CD14-positive monocyte (primary cell): ENCODE results near the gene DCLK2. TPM values are rescaled to one million over a fixed set of nuclear protein-coding genes. Genes with fewer than 3 reads are reported as not detected.

Source experiments
- DNase-seq, 3 donors: peaks; one replicate each; pipeline ENCODE4 v3.0.0-alpha.2; 2011 to 2022
- H2AFZ ChIP-seq: 2 replicates; pipeline ENCODE4 v1.6.0; 2012; ENCODE audit warnings: mild to moderate bottlenecking, low read depth, low read length, inconsistent platforms; ENCODE audit not compliant: insufficient read depth, poor library complexity, severe bottlenecking
- H3K27ac ChIP-seq, 2 donors: 1 replicate in 1 of 2; 2 replicates in 1 of 2; pipeline ENCODE4 v1.5.1; 2012 to 2013; ENCODE audit warnings: low read length in 2 of 2, control low read depth in 1 of 2, inconsistent platforms in 1 of 2, low read depth in 1 of 2, mild to moderate bottlenecking in 1 of 2
- H3K27me3 ChIP-seq, 2 donors: one replicate each; pipeline versions ENCODE4 v1.6.0 to v1.6.1; 2011 to 2013; ENCODE audit warnings: low read length in 2 of 2; ENCODE audit not compliant: control insufficient read depth in 2 of 2, insufficient read depth in 2 of 2
- H3K36me3 ChIP-seq, 2 donors: replicated peaks in 1 of 2; 1 replicate in 1 of 2; 2 replicates in 1 of 2; pipeline versions ENCODE4 v1.5.1 to v1.6.1; 2012 to 2013; ENCODE audit warnings: low read length in 2 of 2, control low read depth in 1 of 2, inconsistent platforms in 1 of 2, mild to moderate bottlenecking in 1 of 2; ENCODE audit not compliant: insufficient read depth in 2 of 2, control insufficient read depth in 1 of 2
- H3K4me1 ChIP-seq, 2 donors: 1 replicate in 1 of 2; 2 replicates in 1 of 2; pipeline versions ENCODE4 v1.5.1 to v1.6.1; 2012 to 2013; ENCODE audit warnings: low read length in 2 of 2, control low read depth in 1 of 2, inconsistent platforms in 1 of 2, mild to moderate bottlenecking in 1 of 2, moderate library complexity in 1 of 2; ENCODE audit not compliant: insufficient read depth in 2 of 2, control insufficient read depth in 1 of 2
- H3K4me2 ChIP-seq: replicated peaks from 2 replicates; pipeline ENCODE3; 2012; ENCODE audit warnings: low read length, moderate library complexity, mild to moderate bottlenecking; ENCODE audit not compliant: poor library complexity, severe bottlenecking; ENCODE audit errors: extremely low read depth
- H3K4me3 ChIP-seq, 3 experiments: fragments of 200-600 bp in 1 of 3; sonication (generic) in 1 of 3; replicated peaks in 1 of 3; 1 replicate in 2 of 3; 2 replicates in 1 of 3; pipeline ENCODE4 v1.5.1; 2011 to 2013; ENCODE audit warnings: low read length in 3 of 3, mild to moderate bottlenecking in 3 of 3, control low read depth in 2 of 3, low read depth in 2 of 3, inconsistent platforms in 1 of 3, moderate library complexity in 1 of 3
- H3K79me2 ChIP-seq: 2 replicates; pipeline ENCODE4 v1.6.0; 2012; ENCODE audit warnings: mild to moderate bottlenecking, control low read depth, inconsistent platforms, low read length, moderate library complexity; ENCODE audit not compliant: insufficient read depth
- H3K9ac ChIP-seq: 2 replicates; pipeline ENCODE4 v1.6.0; 2017; ENCODE audit warnings: low read length, mild to moderate bottlenecking; ENCODE audit not compliant: insufficient read depth, poor library complexity, severe bottlenecking
- H3K9me3 ChIP-seq, 2 donors: replicated peaks in 1 of 2; 1 replicate in 1 of 2; 2 replicates in 1 of 2; pipeline versions ENCODE4 v1.5.1 to v1.6.1; 2012 to 2013; ENCODE audit warnings: low read length in 2 of 2, control low read depth in 1 of 2; ENCODE audit not compliant: control insufficient read depth in 1 of 2, insufficient read depth in 1 of 2
- H4K20me1 ChIP-seq: 2 replicates; pipeline ENCODE4 v1.6.0; 2012; ENCODE audit warnings: mild to moderate bottlenecking, low read length, control low read depth, moderate library complexity; ENCODE audit not compliant: insufficient read depth
- H3K27ac Mint-ChIP-seq, 7 donors: one replicate each; pipeline ENCODE4 v1.8.0; 2020; ENCODE audit warnings: mild to moderate bottlenecking in 7 of 7, mixed read lengths in 7 of 7, moderate library complexity in 6 of 7, inconsistent platforms in 2 of 7
- H3K27me3 Mint-ChIP-seq, 3 donors: one replicate each; pipeline ENCODE4 v1.8.0; 2021 to 2022; ENCODE audit warnings: low read depth in 3 of 3, mild to moderate bottlenecking in 3 of 3, mixed read lengths in 3 of 3, moderate library complexity in 3 of 3, inconsistent platforms in 1 of 3
- H3K36me3 Mint-ChIP-seq, 2 donors: one replicate each; pipeline ENCODE4 v1.8.0; 2020; ENCODE audit warnings: mixed read lengths in 2 of 2, inconsistent platforms in 1 of 2, mild to moderate bottlenecking in 1 of 2
- H3K4me1 Mint-ChIP-seq: one replicate; pipeline ENCODE4 v1.8.0; 2020; ENCODE audit warnings: mild to moderate bottlenecking, mixed read lengths
- H3K4me3 Mint-ChIP-seq, 2 donors: one replicate each; pipeline ENCODE4 v1.8.0; 2020; ENCODE audit warnings: mild to moderate bottlenecking in 2 of 2, mixed read lengths in 2 of 2, moderate library complexity in 1 of 2
- H3K9me3 Mint-ChIP-seq, 7 donors: one replicate each; pipeline ENCODE4 v1.8.0; 2020 to 2022; ENCODE audit warnings: mixed read lengths in 7 of 7, mild to moderate bottlenecking in 6 of 7, moderate library complexity in 6 of 7, inconsistent platforms in 2 of 7
- CTCF ChIP-seq: fragments of 200-600 bp; IDR thresholded peaks from one replicate; pipeline ENCODE4 v1.8.0; 2022; ENCODE audit warnings: antibody characterized with exemption, mild to moderate bottlenecking
- WGBS: methylation state at CpG from one replicate; pipeline ENCODE4 v1.1.5; 2013; ENCODE audit warnings: missing lambda C conversion rate; ENCODE audit not compliant: insufficient coverage; 5-methylcytosine and 5-hydroxymethylcytosine counted together
- intact Hi-C, 2 donors: fragments of 100-400 bp; cut with micrococcal nuclease; formaldehyde crosslinking; loops; one replicate each; pipeline versions ENCODE4 v1.15.0 to v1.15.1; 2023
- polyA plus RNA-seq, 3 donors: library from polyadenylated mRNA; depleted of rRNA in 1 of 3; unstranded in 2 of 3; stranded (reverse) in 1 of 3; fragments of 300-500 nt in 2 of 3; fragments of >200 nt in 1 of 3; fragmentation: Illumina TruSeq in 2 of 3; gene quantifications; 1 replicate in 2 of 3; 2 replicates in 1 of 3; pipeline ENCODE4 v1.2.3, GENCODE V29; 2012 to 2021

Gene DCLK2
- polyA plus RNA-seq, 3 donors, result 0.13 TPM; not detected in 2

GRCh38 chr4:150167054-150167453, 88.8 kb downstream of the DCLK2 start:
- Histone ChIP-seq H3K9ac (no peak overlapping the region), H3K36me3 (no peaks in the 10 kb centered on the region), H3K27ac (no peak overlapping the region), H4K20me1 (no peaks in the 10 kb centered on the region), H3K79me2 (no peaks in the 10 kb centered on the region), H3K4me3 (no peak overlapping the region), H3K4me2 (no peak overlapping the region), H3K9me3 (no peaks in the 10 kb centered on the region), H3K4me1 (no peaks in the 10 kb centered on the region), H2AFZ (no peak overlapping the region), H3K27me3 (no peaks in the 10 kb centered on the region)
- H3K36me3 Mint-ChIP-seq, result no peaks in the 10 kb centered on the region
- no peak overlapping the region for H3K4me3 Mint-ChIP-seq
- H3K9me3 Mint-ChIP-seq, result peaks cover 0 to 6% (median 0%) of the 10 kb centered on the region in 7 donors
- intact Hi-C loops, result no loop called here
- H3K4me1 Mint-ChIP-seq, result no peaks in the 10 kb centered on the region
- H3K27ac Mint-ChIP-seq, result no peak overlapping the region
- no peak for TF ChIP-seq CTCF
- H3K27me3 Mint-ChIP-seq, result peaks cover 0 to 7% (median 0%) of the 10 kb centered on the region in 3 donors
- 100% methylated on average over 1 of the region's 2 CpGs for WGBS
- DNase-seq, result no peak

DNA sequence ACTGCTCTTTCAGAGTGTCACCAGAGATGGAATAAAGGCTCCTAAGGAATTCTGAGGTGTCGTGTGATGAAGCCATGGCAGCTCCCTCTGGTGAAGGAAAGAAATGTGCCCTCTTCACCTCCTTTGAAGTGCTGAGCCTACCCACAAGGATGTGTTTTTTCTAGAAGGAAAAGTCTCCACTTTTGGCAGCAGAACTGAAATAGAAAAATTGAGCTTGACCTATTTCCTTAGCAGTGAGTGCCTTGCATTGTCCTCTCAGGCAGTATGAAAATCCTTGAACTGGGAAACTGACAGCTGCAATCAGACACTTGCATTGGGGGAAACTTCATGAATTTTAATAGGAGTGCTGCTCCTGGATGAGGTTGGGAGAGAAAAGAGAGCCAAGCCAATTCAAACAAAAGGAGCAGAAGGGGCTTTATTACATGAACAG, 95.2 kb downstream of the DCLK2 start:
- no peak for TF ChIP-seq CTCF
- H4K20me1 ChIP-seq, result no peaks in the 10 kb centered on the region
- intact Hi-C loops, result no loop called here
- peaks cover 0 to 6% (median 3%) of the 10 kb centered on the region in 3 donors for H3K27me3 Mint-ChIP-seq
- no peak overlapping the region for H3K9ac ChIP-seq
- peaks cover 0 to 6% (median 2%) of the 10 kb centered on the region in 7 donors for H3K9me3 Mint-ChIP-seq
- H3K27me3 ChIP-seq, result no peaks in the 10 kb centered on the region
- no peak overlapping the region for H3K27ac Mint-ChIP-seq
- no peaks in the 10 kb centered on the region for H3K4me1 ChIP-seq
- H3K79me2 ChIP-seq, result no peaks in the 10 kb centered on the region
- no peak for DNase-seq
- H2AFZ ChIP-seq, result no peak overlapping the region
- H3K4me1 Mint-ChIP-seq, result peaks cover 9% of the 10 kb centered on the region
- 80% methylated on average over 1 of the region's 1 CpG for WGBS
- H3K4me3 Mint-ChIP-seq, result no peak overlapping the region
- H3K27ac ChIP-seq, result no peak overlapping the region
- no peaks in the 10 kb centered on the region for H3K9me3 ChIP-seq
- no peaks in the 10 kb centered on the region for H3K36me3 Mint-ChIP-seq
- no peak overlapping the region for H3K4me3 ChIP-seq
- H3K36me3 ChIP-seq, result no peaks in the 10 kb centered on the region
- H3K4me2 ChIP-seq, result no peak overlapping the region
